GM15510 (cell line): Measurements from ENCODE around the gene PET117.

Experiments
- POLR2A ChIP-seq: IDR thresholded peaks from 3 replicates; pipeline ENCODE4 v1.6.1; 2011; ENCODE audit warnings: borderline replicate concordance; ENCODE audit not compliant: insufficient read length; ENCODE audit errors: extremely low read depth

The PET117 gene

DNA sequence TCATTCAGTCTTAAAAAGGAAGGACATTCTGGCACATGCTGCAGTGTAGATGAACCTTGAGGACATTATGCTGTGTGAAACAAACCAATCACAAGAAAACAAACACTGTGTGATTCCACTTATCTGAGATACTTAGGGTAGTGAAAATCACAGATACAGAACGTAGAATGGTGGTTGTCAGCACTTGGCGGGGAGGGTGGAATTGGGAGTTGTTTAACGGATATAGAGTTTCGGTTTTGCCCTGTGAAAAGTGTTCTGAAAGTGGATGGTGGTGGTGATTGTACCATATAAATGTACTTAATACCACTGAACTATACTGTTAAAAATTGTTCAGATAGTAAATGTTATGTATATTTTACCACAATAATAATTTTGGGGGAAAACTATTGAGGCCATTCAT lies 18.4 kb downstream of the PET117 start:
- TF ChIP-seq POLR2A, result no peak

DNA sequence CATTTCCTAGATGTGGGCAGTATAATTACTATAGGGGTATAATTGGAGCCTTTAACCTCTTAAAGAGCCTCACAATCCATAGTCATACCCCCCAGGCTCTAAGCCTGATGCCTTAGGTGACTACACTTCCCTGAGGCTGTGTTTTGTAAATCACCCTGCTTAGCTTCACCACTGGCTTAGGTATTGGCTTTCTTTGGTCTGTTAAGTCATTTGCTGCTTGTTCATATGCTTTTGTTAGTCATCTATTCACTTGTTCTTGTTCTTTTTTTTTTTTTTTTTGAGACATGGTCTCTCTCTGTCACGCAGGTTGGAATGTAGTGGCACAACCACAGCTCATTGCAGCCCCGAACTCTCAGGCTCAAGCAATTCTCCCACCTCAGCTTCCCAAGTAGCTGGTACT lies 26.7 kb downstream of the PET117 start:
- no peak for TF ChIP-seq POLR2A

DNA sequence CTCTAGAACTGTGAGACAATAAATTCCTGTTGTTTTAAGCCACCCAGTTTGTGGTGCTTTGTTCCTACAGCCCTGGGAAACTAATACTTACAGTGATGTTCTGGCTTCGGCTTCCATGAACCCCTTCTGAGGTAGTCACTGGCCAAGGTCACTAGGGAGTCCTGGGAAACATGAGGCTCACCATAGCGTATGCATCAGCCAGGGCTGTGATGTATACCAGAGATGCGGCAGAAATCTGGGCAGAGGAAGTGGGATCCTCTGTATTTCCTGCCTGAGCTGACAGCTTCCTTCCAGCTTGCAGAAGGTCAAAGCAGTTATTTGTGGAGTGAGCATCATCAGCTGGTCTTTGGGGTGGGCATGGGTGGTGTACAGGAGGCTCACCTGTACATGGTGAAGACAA lies 27.9 kb downstream of the PET117 start:
- TF ChIP-seq POLR2A, result no peak

DNA sequence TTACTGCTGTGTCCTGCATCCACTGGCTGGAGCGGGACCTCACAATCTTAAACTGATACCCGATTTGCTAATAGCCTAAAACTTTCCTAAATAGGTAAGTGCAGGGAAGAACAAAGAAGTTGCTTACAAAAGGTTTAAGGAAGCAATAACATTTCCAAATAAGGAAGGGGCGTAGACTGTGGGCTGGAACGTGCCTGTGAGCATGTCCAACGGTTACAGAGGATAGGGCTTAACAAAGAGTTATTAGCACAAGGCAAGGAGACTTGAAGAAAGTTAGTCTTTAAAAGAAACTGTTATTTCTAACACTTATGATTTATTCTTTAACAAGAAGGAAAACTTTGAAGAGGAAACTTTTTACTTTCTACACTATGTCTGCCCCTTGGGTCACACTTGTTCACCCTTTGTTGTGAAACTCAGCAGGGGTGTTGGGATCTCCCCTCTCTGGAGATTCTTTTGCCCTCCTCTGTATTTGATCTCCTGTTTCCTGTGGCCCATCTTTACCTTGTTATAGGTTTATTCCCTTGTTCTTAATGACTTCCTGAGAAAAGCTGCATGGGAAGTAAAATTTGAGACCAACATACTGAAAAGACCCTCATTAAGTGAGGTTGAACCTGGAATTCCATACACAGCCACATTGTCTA lies 28.7 kb downstream of the PET117 start:
- TF ChIP-seq POLR2A, result no peak

DNA sequence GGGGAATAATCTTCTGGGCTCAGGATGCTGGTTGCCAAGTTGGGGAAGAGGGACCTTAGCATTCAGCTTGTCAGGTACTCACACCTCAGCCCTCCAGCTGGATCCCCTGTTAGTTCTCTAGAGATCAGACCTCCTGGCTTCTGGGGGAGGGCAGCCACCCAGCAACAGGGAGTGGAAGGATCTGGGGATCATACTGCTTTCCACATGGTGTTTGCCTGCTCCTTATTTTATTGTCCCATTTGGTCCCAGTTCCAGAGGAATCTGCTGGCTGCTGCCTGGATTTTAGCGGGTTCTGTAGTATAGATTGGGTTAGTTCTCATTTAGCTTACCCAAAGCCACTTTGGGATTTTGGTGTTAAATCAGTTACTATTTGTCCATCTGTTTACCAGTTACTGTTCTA lies 29.3 kb downstream of the PET117 start:
- TF ChIP-seq POLR2A, result no peak

DNA sequence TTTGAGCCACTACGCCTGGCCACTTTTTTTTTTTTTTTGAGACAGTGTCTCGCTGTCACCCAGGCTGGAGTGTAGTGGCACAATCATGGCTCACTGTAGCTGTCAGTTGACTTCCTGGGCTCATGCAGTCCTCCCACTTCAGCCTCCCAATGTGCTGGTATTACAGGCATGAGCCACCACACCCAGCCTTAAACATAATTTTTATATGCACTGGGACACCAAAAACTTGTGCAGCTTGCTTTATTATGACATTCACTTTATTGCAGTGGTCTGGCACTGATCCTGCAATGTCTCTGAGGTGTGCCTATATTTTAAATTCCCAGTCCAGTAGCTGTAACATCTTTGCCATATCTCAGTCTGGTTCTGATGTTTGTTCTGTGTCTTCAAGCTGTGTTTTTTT lies 34.7 kb downstream of the PET117 start:
- TF ChIP-seq POLR2A, result no peak

DNA sequence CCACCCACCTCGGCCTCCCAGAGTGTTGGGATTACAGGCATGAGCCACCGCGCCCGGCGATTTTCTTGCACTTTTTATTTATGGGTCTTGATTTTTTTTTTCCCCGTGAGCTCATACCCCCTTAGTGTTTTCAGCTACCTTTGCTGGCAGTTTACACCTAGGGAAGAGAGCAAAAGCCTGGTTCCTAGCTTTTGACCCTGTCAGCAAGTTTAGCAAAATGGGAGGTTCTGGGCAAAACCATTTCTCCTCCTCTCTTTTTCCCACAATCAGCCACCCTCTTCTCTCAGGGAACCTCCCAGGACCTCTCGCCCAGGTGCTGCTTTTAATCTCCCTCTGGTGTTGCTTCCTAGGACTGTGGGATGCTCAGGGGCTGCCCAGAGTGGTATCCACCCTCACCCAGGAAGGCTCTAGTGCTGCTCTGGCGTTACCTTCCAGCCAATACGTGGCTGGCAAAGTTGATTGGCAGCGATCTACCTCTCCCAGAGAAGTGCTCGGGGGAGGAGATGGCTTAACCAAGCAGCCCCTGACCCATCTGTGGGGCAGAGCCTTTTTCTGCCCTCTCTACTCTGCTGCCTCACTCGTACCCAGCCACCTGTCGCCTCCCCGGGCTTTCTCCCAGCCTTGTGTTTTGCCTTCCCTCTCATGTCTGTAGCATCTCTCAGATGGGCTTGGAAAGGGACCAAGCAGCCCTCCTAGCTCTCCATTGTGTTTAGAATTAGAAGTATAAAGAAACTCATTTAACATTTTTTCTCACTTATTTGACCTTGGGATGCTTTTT lies 37.4 kb downstream of the PET117 start:
- no peak for TF ChIP-seq POLR2A

DNA sequence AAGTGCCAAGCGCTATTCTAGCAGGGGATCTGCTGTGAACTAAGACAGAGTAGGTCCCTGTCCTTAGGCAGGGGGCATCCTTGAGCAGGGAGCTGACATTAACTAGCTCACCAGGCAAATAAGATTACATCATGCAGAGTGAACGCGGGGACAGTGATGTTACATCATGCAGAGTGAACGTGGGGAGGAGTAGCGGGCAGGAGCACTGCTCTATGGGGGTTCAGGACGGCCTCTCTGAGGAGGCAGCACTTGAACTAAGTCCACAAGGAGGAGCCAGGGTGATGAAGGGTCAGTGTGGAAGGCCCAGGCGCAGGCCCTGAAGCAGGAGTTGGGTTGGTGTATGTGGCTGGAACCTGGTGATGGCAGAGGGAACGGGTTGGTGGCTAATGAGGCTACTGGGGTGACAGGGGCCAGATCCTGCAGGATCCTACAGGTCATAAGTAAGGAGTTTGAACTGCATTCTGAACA lies 38.7 kb downstream of the PET117 start:
- no peak for TF ChIP-seq POLR2A

DNA sequence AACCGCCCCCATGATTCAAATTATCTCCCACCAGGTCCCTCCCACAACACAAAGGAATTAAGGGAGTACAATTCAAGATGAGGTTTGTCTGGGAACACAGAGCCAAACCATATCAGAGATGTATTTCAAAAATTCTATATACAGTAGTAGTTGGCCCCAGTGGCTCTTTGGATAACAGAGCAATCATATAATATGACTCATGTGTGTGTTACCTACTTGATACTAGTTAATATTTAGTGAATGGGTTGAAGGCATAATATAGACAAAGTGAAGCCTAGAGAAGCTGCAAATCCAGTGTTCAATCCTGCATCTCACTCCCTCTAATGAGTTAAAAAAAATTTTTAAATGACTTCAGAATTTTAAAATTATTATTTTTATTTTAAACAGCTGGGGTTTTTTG lies 43.2 kb downstream of the PET117 start:
- no peak for TF ChIP-seq POLR2A

DNA sequence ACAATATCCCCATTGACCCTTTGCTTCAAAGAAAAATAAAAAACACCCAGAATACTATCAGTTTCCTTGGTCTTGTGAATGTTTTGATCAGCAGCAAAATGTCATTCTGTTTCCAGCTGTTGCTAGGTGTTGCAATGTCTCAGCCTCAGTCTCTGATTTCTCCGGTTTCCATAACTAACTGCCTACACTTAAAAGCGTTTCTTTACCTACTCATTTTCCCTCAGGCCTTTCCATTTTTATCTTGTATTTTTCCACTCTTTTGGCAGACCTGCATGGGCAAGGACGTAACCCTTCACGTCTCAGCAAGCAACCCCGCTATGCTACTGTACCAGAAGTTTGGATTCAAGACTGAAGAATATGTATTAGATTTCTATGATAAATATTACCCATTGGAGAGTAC lies 49.4 kb downstream of the PET117 start:
- no peak for TF ChIP-seq POLR2A

DNA sequence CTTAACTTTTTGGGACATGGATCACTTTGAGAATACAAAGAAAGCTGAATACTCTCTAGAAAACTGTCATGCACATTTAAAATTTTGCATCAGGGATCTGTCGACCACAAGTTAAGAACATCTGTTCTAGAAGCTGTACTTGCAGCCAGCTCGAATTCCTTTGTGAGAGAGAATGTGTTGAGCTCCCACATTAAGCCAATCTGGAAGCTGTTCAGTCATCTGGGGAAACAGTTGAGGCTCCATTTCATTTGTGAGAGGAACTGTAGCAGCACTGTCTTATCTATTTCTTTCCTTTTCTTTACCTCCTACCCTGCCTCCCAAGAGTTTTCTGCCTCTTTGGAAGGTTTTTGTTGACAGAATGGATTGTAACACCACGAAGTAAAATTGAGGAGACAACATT lies 50.8 kb downstream of the PET117 start:
- TF ChIP-seq POLR2A, result no peak

DNA sequence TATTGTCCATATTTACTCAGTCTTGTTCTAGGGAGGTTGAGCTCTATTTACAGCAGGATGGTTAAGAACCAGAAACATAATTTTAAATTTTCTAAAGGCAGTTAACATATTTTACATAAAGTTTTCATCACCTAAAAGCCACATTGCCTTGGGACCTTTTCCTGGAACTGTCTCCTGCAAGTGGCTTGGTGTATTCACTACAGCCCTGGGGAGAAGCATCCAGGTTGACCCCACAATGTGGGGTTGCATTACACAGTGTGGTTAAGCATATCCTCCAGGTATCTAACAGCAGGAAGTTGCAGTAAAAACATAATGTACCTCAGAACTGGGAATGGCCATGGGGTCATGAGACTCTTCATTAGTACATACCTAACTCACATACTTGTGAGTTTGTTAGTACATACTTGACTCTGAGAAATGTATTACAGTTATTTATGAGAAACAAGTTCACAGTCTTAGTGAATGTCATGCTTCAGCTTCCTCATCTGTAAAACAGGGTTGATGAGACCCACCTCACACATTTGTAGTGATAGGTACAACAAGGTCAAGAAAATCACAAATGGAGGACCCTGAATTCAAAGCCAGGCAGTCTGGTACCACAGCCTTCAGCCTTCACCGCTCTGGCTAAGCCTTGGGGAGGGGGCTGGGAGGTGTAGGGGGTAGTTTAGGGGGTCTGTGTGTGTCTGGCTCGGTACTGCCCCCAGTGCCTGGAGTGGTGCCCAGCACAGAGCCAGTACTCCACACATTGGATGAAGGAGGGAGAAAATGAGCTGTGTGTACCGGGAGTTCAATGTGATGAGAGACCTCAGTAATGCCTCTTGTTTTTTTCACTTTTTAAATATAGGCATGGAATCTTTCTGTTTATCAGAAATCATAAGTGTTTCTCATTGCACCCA lies 52.9 kb downstream of the PET117 start:
- no peak for TF ChIP-seq POLR2A

DNA sequence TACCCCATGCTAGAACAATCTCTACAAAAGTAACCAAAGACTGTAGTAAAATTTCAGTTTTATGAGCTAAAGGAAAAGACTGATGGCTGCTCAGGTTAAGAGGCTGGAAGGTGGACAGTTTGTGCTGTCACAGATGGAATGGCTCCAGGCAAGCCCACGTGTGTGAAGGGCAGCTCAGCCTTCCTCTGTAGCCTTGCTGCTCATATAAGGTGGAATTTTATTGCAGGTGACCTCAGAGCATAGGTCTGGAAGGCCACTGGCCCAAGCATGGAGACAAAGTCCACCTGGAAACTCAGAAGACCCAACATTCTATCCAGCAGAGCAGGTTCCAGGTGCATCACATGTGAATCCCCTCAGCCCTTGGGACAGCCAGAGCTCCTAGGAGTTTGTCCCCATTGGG lies 53.6 kb downstream of the PET117 start:
- TF ChIP-seq POLR2A, result no peak
